CD4-positive, alpha-beta T cell treated with Interleukin-6 for 4 hours (primary cell): ENCODE measurements around the gene ASB18.
"Not testable (repeated sequence)": the region's sequence is repeated elsewhere in the genome, so short reads cannot be mapped to it uniquely, and the experiment has no call there.

Experiments
- DNase-seq: peaks from one replicate; pipeline ENCODE4 v3.0.0-alpha.2; 2020; ENCODE audit warnings: mixed read lengths

ASB18 gene

DNA sequence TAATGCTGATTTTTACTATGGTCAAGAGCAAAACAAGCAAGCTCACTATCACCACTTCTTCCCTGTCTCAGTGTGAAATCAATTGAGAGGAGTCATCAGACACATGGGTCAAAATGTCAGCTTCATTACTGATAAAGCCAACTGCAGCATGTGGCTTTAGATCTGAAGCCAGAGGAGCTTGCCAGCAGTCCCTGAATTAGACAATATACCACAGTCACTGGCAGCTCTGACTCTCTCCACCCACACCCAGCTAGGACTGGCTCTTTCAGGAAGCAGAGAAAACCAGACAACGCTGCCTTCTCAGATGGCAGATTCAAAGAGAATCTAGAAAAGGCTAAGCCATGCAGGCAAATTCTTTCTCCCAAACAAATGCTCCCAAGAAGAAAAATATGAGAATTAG is 20.0 kb upstream of the ASB18 start:
- DNase-seq: no peak

DNA sequence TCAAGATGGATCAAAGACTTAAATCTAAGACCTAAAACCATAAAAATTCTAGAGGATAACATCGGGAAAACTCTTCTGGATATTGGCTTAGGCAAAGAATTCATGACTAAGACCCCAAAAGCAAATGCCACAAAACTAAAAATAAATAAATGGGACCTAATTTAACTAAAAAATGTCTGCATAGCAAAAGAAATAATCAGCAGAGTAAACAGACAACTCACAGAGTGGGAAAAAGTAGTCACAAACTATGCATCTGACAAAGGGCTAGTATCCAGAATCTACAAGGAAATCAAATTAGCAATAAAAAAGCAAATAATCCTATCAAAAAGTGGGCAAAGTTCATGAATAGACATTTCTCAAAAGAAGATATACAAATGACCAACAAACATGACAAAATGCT is 18.2 kb upstream of the ASB18 start:
- no peak for DNase-seq

DNA sequence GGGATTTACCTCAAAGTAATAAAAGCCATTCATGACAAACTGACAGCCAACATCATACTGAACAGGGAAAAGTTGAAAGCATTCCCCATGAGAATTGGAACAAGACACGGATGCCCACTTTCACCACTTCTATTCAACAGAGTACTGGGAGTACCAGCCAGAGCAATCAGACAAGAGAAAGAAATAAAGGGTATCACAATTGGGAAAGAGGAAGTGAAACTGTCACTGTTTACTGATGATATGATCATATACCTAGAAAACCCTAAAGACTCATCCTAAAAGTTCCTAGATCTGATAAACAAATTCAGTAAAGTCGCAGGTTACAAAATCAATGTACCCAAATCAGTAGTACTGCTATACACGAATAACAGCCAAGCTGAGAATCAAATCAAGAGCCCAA is 17.2 kb upstream of the ASB18 start:
- DNase-seq: no peak

DNA sequence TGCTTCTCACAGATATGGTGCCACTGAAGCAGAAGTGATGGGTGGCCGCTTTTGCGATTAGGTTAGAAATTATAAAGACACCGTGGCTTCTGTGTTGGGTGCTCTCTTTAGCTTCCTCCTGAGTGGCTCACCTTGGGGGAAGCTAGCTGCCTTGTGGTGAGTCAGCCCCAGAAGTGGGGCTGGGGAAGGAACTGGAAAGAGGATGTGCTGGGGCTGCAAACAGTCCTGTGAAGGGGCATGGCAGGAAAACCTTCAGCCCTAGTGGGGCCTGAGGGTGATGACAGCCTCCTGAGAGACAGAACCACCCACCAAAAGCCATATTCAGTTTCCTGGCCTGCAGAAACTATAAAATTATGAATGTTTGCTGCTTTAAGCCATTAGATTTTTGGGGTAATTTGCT is 8.9 kb upstream of the ASB18 start:
- no peak for DNase-seq

DNA sequence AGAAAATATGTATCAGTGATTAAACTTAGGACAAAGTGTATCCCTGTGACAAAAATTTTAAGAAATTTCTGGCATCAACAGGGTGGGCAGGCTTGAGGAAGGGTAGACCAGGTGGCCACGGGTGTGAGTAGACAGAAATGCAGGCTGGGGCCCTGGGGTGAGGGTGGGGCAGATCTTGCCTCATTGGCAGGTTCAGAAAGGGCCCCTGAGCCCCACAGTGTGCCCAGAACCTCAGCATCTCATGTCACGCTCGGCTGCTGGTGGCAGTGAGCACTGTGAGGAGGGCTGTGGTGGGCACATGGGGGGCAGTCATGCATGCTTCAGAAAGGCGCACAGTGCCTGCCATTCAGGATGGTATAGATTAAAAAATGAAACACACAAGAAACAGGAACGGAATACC is 7.6 kb upstream of the ASB18 start:
- no peak for DNase-seq

DNA sequence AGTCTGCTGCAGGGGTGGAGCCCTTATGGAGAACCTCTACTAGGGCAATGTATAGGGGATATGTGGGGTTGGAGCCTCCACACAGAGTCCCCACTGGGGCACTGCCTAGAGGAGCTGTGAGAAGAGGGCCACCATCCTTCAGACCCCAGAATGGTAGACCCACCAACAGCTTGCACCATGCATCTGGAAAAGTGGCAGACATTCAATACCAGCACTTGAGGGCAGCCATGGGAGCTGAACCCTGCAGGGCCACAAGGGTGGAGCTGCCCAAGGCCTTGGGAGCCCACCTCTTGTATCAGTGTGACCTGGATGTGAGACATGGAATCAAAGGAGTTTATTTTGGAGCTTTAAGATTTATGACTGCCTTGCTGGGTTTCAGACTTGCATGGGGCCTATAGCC is 5.7 kb upstream of the ASB18 start:
- not testable (repeated sequence) for DNase-seq

DNA sequence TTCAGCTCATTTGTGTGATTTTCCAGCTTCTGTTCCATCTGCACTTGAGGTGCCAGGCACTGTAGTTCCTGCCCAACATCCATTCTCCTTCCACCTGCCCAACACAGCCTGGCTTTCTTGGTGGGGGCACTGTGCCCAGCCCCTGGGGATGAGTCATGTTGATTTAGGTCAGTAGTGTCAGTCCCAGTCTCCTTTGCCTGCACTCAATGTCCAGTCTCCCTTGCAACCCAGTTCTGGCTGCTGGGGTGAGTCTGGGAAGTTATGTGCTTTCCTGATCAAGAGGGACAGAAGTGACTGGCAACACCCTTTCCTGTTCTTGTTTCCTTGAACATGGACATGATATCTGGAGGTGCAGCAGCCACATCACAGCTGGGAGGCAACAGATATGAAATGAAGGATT is 1.5 kb upstream of the ASB18 start:
- DNase-seq: no peak

DNA sequence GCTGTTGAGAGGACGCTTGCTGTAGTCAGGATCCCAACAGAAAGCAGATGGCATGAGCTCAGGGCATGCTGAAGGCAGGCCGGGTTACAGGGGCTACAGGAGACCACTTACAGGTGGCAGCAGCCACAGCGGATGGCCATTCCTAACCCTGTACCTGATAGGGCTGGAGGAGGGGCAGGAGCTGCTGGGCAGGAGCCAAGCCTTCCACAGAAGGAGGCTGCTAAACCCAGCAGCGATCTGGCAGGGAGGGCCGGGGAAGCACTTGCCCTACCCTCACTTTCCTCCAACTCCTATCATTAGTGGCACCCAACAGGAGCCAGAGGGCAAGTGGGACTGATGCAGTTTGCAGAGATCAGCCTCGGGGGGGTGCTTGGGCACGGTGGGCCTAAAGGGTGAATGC is 2.0 kb downstream of the ASB18 start:
- no peak for DNase-seq

DNA sequence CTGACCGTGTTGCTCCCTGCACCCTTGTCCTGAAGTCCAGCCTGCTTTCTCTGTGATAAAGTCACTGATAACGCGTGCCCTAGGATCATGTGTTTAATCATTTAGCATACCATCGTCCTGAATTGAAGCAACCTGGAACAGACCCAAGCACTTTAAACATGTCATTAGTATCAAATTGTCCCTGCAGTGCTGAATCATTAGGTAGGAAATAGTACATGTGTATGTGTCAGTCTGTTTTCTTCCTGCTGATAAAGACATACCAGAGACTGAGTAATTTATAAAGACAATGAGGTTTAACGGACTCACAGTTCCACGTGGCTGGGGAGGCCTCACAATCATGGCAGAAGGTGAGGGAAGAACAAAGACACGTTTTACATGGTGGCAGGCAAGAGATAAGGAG is 2.8 kb downstream of the ASB18 start:
- DNase-seq: no peak

DNA sequence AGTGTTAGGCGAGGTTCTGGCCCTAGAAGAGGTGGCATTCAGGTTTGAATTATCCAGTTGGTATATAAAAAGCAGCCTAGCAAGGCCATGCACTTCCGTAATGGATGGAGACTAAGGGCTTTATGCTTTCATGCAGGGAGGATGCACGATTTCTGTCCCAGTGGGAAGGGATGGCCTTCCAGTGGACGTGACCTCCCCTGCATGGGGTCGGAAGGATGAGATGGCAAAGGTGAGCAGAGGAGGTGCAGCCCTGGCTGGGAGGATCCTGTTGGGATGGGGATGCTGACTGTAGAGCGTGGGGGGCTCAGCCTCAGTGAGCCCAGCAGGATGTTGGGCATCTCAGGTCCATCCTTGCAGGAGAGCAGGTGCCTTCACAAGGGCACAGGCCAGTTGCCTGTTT is 4.8 kb downstream of the ASB18 start:
- no peak for DNase-seq

DNA sequence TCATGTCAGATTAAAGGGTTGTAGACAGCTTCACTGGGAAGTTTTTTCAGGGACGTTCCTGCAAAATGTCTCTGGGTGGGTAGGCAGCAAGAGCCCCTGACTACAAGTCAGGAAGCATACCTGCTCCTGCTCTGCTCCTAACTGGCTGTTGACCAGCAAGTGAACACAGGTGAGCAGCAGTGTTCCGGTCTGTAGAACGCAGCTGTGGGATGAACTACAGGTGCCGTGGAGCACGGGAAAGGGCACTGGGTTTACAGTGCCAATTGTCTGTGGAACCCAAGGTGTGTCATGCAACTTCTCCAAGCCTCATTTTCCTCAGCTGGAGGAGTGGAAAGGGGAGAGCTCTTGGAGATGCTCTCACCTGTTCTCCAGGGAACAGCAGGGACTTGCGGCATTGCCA is 6.6 kb downstream of the ASB18 start:
- DNase-seq: no peak

DNA sequence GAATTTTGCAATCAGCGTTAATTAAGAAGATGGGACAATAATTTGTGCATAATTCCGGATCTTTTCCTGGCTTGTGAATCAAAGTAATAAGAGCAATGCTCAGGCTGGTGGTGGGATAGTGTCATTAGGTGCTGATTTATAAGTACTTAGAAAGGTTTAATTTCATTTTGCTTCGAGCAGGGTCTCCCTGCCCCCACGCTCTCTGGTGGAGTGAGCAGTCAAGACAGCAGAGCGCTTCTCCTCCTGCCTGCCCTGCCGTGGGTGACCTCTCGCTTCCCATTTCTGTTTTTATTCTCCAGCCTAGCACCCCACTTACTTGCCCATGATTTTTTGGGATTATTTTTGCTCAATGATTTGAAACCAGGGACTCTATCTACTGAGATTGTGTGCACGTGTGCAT is 7.1 kb downstream of the ASB18 start:
- no peak for DNase-seq

DNA sequence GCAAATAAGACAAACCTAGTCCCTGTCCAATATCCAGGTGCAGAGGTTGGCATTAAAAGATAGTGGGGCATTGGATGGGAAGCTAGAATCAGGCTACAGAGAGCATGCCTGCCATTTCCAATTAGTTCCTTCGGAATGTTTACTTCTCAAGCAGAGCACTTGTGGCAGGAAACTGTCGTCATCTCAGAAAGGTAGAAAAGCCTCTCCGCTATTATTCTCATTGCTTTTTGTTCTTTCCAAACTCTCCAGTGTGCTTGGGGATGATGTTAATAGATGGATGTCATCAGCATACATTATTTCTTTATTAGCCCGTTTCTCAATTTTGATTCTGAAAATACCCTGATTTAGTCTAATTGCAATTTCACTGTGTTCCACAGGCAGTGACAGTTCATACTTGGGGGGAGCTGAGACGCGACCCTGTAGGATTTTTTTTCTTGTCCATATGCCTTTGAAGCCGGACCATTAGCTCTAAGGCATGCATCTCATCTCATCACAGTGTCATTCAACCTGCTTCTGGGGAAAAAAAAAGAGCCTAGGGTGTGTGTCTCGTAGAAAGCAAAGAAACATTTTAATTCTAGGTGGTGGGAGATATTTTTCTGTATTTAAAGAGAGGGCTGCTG is 7.7 kb downstream of the ASB18 start:
- DNase-seq: no peak

DNA sequence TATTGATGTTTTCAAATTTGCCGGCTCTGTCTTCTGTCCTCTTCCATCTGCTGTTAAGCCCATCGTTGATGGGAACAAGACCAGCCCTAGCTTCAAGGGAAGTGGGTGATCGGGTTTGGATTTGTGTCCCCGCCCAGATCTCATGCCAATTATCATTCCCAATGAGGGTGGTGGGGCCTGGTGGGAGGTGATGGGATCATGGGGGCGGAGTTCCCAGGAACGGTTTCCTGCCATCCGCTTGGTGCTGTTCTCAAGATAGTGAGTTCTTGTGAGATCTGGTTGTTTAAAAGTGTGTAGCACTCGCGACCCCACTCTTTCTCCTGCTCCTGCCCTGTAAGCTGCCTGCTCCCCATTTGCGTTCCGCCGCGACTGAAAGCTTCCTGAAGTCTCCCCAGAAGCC is 9.5 kb downstream of the ASB18 start:
- no peak for DNase-seq

DNA sequence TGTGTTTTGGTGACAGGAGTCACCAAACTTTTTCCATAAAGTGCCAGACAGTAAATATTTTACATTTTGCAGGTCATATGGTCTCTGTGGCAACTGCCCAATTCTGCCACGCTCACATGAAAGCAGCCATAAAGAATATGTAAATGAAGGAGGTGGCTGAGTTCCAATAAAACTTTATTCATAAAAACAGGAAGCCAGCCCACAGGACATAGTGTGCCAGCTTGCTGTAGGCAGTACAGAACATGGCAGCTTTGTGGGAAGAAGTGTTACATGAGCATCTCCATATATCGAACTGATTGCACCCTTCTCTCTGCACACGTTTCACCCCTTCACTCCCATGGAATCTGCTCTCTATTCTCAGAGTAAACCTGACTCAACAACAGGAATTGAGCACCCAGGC is 10.2 kb downstream of the ASB18 start:
- no peak for DNase-seq

DNA sequence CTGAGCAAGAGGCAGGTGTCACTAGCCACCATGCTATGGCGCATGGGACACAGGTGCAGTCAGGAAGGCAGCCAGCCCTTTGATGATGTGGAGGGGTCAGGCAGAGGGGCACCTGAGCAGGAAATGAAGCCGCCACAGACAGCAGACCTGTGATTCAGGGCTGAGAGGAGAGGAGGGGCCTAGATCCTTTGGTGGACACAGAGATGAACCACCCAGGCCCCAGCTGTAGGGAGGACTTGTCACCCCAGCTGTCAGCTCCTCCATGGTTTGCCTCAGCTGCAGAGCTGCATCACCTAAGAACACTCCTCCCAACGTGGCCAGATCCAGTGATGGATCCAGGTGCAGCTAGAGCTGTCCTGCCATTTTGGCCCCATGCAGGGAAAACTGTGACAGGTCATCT is 11.6 kb downstream of the ASB18 start:
- DNase-seq: no peak

DNA sequence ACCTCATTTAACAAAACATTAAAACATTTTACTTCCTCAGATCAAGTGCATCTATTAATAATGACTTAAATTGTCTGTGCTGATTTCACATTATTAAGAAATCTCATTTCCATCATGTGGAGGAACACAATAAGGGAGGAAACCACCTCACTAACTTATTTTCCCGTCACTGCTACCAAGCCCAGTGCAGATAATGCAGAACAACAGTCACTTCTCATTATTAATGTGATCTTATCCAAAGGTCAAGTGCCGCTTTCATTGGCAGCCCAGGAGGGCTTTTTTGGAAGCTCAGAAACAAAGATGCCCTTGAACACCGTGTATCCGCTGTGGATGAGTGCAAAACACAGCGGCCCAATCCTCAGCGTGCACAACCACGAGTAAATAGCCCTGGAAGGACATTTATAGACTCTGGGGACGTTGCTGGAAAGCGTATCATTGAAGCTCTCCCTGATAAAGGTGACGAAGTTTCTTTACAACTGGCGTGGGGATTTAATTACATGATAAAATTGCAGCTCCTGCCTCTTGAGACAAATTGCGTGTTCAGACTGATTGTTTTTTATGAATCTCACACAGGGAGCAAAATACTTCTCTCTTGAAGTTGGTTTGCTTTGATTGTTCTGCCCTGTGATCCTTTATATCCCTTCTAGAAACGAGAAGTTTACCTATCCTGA is 13.2 kb downstream of the ASB18 start:
- no peak for DNase-seq

DNA sequence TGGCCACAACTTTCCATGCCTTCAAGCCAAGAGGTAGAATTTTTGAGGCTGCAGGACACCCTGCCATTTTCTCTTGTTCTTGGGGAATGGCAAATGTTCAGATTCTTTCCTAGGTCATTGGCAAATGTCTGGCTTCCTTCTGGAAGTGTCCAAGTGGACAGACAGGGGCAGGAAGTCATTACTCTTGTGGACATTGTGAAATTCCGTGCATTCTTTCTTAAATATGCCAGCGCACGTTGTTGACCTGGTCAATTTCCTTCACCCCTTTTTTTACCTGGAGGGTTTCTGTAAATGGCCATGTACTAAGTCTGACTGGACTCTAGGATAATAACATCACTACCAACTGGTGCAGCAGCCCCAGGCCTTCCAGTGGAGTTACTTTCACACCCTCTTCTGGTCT is 13.9 kb downstream of the ASB18 start:
- DNase-seq: no peak

DNA sequence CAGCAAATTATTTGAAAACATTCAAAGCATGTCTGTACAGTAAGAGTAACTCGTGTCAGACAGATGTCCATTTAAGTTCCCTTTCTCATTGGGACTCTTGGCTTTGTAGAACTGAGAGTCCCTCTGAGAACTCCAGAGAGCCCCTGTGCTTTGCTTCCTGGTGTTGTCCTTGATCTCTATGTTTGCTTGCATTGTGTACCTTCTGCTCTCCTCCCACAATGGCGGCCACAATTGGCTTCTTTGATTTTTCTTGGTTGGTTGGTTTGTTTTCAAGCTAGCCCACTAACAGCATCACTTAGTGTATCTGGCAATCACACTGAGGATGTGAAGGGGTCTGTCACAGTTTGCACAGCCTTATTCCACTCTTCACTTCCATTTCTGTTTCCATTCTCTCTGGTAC is 15.1 kb downstream of the ASB18 start:
- no peak for DNase-seq

DNA sequence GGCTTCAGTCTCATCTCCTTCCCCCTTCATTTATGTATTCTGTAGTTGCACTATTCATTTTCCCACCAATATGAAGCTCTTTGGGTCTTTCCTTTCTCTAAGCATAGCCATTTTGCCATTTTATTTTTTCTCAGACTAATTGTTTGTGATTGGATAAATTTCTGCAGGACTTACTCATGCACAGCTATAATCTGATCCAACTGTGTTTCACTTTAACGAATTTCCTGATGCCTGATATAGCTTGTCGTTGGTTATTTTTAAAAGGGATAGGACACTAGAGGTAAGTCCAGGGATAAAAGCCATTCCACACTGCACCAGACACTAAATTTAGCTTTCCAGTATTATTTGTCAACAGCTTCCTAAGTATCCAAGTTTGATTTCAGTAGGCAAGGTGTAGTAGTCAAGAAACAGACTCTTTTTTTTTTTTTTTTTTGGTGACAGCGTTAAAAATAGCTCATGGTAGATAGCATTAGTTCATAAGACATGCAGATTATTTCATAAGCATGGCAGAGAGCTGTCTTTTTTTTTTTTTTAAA is 17.4 kb downstream of the ASB18 start:
- no peak for DNase-seq

DNA sequence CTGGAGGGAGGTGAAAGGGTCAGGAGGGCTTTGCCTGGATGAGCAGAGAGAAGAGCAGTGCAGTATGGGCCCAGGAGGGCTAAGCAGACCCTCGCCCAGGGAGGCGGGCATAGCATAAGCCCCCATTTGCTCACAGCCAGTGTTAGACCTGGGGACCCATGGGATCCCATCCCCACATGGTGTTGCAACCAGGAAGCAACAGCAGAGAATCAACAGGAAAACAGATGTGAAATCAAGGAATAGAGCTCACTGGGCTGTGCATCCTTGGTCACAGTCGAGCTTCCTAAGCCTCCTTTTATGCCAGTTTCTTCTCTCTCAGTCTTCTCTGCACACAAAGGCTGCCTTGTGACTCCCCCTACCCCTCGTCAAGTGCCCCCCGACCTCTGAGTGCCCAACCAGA is 19.9 kb downstream of the ASB18 start:
- DNase-seq: no peak

DNA sequence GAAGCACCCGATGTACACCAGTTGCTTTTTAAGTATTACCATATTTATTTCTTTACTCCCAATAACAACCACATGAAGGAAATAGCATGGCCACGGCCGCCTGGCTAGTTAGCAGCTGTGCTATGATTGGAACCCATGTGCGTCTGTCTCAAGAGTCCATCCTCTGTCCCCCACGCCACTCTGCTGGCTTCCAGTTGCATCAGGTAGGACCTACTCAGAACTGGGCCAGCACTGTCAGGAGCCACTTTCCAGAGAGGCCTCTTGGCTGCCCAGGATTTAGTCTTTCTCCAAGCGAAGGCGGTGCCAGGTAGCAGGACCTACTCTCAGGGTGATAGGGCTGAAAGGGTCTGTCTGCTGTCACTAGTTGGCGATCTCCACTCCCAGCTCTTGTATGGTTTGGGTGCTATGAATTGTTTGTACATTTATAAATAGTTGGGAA is 22.1 kb downstream of the ASB18 start:
- no peak for DNase-seq

DNA sequence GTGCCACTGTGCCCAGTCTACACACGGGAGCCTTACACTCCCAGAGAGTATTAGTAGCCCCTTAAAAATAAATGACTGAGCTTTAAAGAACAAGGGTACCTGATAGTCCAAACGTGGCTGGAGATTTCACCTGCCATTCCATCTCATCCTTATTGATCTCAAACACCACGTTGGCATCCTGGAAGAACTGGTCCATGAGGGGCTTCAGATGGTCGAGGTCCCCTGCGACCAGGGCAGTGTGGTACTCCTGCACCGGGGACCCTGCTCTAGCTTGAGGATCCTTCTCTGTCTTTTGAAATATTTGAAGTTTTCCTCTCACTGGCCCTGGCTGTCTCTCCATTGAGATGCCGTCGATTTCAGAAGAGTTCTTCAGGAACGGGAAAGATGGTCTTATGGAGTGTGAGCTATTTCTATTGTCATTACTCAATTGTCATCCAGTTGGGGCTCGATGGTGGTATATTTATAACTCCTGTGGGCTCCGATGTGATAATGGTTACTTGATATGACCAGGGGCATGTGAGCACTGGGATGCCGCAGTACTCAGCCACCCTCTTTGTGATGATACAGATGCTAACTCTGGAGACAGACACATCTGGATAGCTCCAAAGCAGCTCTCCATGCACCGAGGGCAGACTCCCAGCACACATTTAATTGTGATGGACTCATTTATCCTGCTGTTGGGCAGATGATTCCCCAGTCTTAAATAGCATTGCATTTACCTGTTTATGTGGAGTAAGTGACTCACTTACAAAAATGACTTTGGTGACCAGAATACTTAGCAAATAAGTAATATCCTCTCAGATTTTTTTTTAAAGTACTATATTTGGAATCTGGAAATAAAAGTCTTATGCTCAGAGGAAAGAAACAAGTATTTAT is 22.8 kb downstream of the ASB18 start:
- no peak for DNase-seq
